Spleen (tissue), 11 donors: ENCODE data around the gene PPP2R2B. TPM values are rescaled to one million over a fixed set of nuclear protein-coding genes. Genes with fewer than 3 reads are reported as not detected.

Experiments
- DNase-seq: peaks from one replicate; pipeline ENCODE4 v3.0.0-alpha.2; 2020
- H3K27ac ChIP-seq, 8 donors: fragments of 200-600 bp; sonication (generic) in 7 of 8; 1 replicate in 4 of 8; 2 replicates in 4 of 8; pipeline versions ENCODE4 v1.5.0 to v1.8.0; 2016 to 2021; ENCODE audit warnings: inconsistent platforms in 4 of 8, mild to moderate bottlenecking in 4 of 8, moderate library complexity in 1 of 8
- H3K27me3 ChIP-seq, 7 donors: fragments of 200-600 bp; sonication (generic) in 6 of 7; replicated peaks in 1 of 7; 1 replicate in 4 of 7; 2 replicates in 3 of 7; pipeline versions ENCODE4 v1.5.0 to v1.8.0; 2016 to 2021; ENCODE audit warnings: inconsistent platforms in 3 of 7, mild to moderate bottlenecking in 1 of 7
- H3K36me3 ChIP-seq, 6 donors: fragments of 200-600 bp; sonication (generic) in 5 of 6; 1 replicate in 4 of 6; 2 replicates in 2 of 6; pipeline versions ENCODE4 v1.5.0 to v1.8.0; 2016 to 2021; ENCODE audit warnings: inconsistent platforms in 2 of 6
- H3K4me1 ChIP-seq, 6 donors: fragments of 200-600 bp; sonication (generic) in 5 of 6; 1 replicate in 3 of 6; 2 replicates in 3 of 6; pipeline versions ENCODE4 v1.5.0 to v1.8.0; 2016 to 2021; ENCODE audit warnings: inconsistent platforms in 3 of 6
- H3K4me3 ChIP-seq, 8 donors: fragments of 200-600 bp; sonication (generic) in 7 of 8; 1 replicate in 4 of 8; 2 replicates in 4 of 8; pipeline versions ENCODE4 v1.5.0 to v1.8.0; 2016 to 2021; ENCODE audit warnings: inconsistent platforms in 4 of 8, mild to moderate bottlenecking in 4 of 8, moderate library complexity in 2 of 8
- H3K9me3 ChIP-seq, 8 donors: fragments of 200-600 bp; sonication (generic) in 7 of 8; 1 replicate in 4 of 8; 2 replicates in 4 of 8; pipeline versions ENCODE4 v1.5.0 to v1.8.0; 2016 to 2021; ENCODE audit warnings: inconsistent platforms in 4 of 8
- POLR2A ChIP-seq, 3 donors: fragments of 450-650 bp; IDR thresholded peaks; one replicate each; pipeline ENCODE4 v1.5.1; 2017; ENCODE audit warnings: antibody characterized with exemption in 3 of 3, mild to moderate bottlenecking in 1 of 3
- POLR2AphosphoS5 ChIP-seq, 3 donors: sonication (generic); formaldehyde crosslinking; IDR thresholded peaks; one replicate each; pipeline ENCODE4 v1.5.1; 2017; ENCODE audit warnings: antibody characterized with exemption in 3 of 3
- WGBS, 5 donors: extraction: QIAGEN DNeasy Blood & Tissue Kit in 3 of 5; methylation state at CpG; one replicate each; pipeline versions ENCODE4 v1.1.5 to v1.1.7; 2013 to 2018; 5-methylcytosine and 5-hydroxymethylcytosine counted together
- intact Hi-C: fragments of 100-400 bp; cut with DNase I; formaldehyde crosslinking; loops from one replicate; pipeline ENCODE4 v1.15.0; 2023; ENCODE audit warnings: low total_unique reads
- polyA plus RNA-seq, 3 donors: library from polyadenylated mRNA; stranded (reverse); fragments of 200-250 nt; gene quantifications; one replicate each; pipeline ENCODE4 v1.2.1, GENCODE V29; 2013
- total RNA-seq, 7 donors: library from RNA; depleted of rRNA in 3 of 7; stranded (reverse); fragments of >200 nt in 3 of 7; fragmentation: NEBNext Ultra II Directional in 4 of 7; extraction: Animal tissue kit (Norgen Biotek cat#: 25700) in 4 of 7; gene quantifications; one replicate each; pipeline versions ENCODE4 v1.1.0 to v1.2.1, GENCODE V29; 2016 to 2021
- TF ChIP-seq, protein P1 (sequence below), 11 experiments: fragments of 200-600 bp in 7 of 11; fragments of 450-650 bp in 4 of 11; sonication (generic) in 4 of 11; IDR thresholded peaks in 8 of 11; conservative IDR thresholded peaks in 3 of 11; 1 replicate in 7 of 11; 2 replicates in 4 of 11; pipeline versions ENCODE4 v1.4.0 to v1.8.0; 2016 to 2021; ENCODE audit warnings: antibody characterized with exemption in 11 of 11, inconsistent platforms in 4 of 11, mild to moderate bottlenecking in 1 of 11
- donor health status: healthy with polysubstance abuse.
- donor health status: DM: no; HTN: no; CAD: no; lungs with moderate emphysema.
- donor health status: DM: no; HTN: no; CAD: no.
- donor health status: Bipolar disorder and iron deficiency.
- donor health status: healthy.
- donor health status: DM: no; HTN: no; CAD: no.
- donor health status: DM: yes; HTN: yes; CAD: no.

Gene PPP2R2B
- total and polyA plus RNA-seq, 10 donors: 0.17 to 9.3 (median 4.1) TPM

DNA sequence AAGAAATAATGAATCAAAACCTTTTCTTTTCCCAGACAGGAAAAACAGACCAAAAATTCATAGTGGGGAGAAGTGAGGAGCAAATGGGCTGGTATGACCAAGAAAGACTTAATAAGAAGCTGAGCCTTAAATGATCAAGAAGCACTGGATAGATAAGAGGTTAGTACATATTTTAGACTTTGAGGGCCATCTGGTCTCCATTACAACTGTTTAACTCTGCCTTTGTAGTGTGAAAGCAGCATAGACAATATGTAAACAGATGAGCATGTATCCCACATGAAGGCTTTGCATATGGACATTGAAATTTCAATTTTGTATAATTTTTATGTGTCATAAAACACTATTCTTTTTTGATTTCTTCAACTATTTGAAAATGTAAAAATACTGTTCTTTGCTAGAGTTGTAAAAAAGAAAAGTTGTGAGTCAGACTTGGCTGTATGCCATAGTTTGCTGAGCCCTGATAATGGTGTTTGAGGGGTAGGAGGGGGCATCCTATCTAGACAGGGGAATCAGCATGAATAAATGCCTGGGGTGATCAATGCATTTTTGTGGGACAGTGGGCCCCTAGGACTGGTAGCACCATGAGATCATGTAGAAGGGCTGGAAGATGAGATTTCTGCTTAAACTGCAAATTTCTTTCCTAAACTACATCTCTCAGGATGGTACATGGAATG is 270.8 kb downstream of the PPP2R2B start:
- Histone ChIP-seq H3K9me3 (peaks cover 0 to 3% (median 0%) of the 10 kb centered on the region in 8 donors), H3K36me3 (no peaks in the 10 kb centered on the region), H3K4me3 (no peak overlapping the region), H3K27me3 (no peaks in the 10 kb centered on the region), H3K4me1 (no peaks in the 10 kb centered on the region), H3K27ac (no peak overlapping the region)
- intact Hi-C loops: no loop called here
- no peak for TF ChIP-seq POLR2A (IDR thresholded peaks at IDR 0.05)
- TF ChIP-seq, protein P1, sequence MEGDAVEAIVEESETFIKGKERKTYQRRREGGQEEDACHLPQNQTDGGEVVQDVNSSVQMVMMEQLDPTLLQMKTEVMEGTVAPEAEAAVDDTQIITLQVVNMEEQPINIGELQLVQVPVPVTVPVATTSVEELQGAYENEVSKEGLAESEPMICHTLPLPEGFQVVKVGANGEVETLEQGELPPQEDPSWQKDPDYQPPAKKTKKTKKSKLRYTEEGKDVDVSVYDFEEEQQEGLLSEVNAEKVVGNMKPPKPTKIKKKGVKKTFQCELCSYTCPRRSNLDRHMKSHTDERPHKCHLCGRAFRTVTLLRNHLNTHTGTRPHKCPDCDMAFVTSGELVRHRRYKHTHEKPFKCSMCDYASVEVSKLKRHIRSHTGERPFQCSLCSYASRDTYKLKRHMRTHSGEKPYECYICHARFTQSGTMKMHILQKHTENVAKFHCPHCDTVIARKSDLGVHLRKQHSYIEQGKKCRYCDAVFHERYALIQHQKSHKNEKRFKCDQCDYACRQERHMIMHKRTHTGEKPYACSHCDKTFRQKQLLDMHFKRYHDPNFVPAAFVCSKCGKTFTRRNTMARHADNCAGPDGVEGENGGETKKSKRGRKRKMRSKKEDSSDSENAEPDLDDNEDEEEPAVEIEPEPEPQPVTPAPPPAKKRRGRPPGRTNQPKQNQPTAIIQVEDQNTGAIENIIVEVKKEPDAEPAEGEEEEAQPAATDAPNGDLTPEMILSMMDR (IDR thresholded peaks at IDR 0.05 in 8 of 11, conservative IDR thresholded peaks at IDR 0.05 in 3 of 11): no peak
- no peak for TF ChIP-seq POLR2AphosphoS5 (IDR thresholded peaks at IDR 0.05)
- DNase-seq: no peak

DNA sequence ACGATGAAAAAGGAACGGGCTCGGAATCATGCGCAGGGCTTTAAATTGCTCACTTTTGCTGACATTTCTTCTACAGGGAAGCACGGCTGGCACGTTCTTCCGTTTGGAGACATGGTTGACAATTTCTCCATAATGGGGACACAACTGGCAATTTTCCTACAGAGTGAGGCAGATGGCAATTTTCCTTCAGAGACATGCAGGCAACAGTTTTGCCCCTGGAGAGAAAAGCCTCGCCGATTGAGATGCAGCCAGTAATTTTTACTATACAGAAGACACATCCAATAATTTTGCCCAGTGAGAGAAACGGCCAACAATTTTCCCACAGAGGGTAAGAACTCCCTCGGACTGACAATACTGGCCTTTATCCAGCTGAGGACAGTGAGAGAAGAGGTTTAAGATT is 271.7 kb downstream of the PPP2R2B start:
- no peaks in the 10 kb centered on the region for H3K4me1 ChIP-seq
- 90 to 95% (median 92%) methylated on average over 11 of the region's 11 CpGs for whole genome bisulfite sequencing, 5 donors
- no peaks in the 10 kb centered on the region for H3K27me3 ChIP-seq
- H3K4me3 ChIP-seq: no peak overlapping the region
- intact Hi-C loops: no loop called here
- peaks cover 0 to 3% (median 0%) of the 10 kb centered on the region in 8 donors for H3K9me3 ChIP-seq
- no peak overlapping the region for H3K27ac ChIP-seq
- no peaks in the 10 kb centered on the region for H3K36me3 ChIP-seq
- TF ChIP-seq POLR2AphosphoS5 (IDR thresholded peaks at IDR 0.05): no peak
- TF ChIP-seq, protein P1 (IDR thresholded peaks at IDR 0.05 in 8 of 11, conservative IDR thresholded peaks at IDR 0.05 in 3 of 11): no peak
- no peak for TF ChIP-seq POLR2A (IDR thresholded peaks at IDR 0.05)
- DNase-seq: no peak

DNA sequence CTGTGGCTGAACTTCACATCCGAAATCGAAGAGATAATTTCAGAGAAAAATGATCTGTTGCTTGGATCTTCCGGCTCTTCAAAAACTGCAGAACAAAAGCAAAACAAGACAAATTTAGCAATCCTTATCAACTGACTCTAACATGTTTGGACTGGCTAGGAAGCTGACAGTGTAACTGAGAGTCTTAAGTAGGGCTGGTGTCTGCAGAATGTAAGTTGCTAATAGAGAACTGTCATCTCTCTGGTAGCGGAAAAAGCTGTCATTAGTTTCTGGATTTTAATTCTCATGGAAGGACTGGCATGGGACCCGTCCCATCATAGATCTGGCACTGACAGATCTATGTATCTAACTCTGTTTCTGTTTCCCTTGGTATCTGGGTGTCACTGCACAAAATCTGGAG is 278.2 kb downstream of the PPP2R2B start:
- H3K9me3 ChIP-seq: no peaks in the 10 kb centered on the region
- H3K27me3 ChIP-seq: no peaks in the 10 kb centered on the region
- DNase-seq: no peak
- H3K4me1 ChIP-seq: no peaks in the 10 kb centered on the region
- TF ChIP-seq POLR2AphosphoS5 (IDR thresholded peaks at IDR 0.05): no peak
- TF ChIP-seq POLR2A (IDR thresholded peaks at IDR 0.05): no peak
- TF ChIP-seq, protein P1 (IDR thresholded peaks at IDR 0.05 in 8 of 11, conservative IDR thresholded peaks at IDR 0.05 in 3 of 11): no peak
- peaks cover 0 to 5% (median 0%) of the 10 kb centered on the region in 6 donors for H3K36me3 ChIP-seq
- WGBS, 5 donors: 81 to 91% (median 90%) methylated on average over 5 of the region's 5 CpGs
- H3K4me3 ChIP-seq: no peak overlapping the region
- H3K27ac ChIP-seq: no peak overlapping the region
- intact Hi-C loops: no loop called here

DNA sequence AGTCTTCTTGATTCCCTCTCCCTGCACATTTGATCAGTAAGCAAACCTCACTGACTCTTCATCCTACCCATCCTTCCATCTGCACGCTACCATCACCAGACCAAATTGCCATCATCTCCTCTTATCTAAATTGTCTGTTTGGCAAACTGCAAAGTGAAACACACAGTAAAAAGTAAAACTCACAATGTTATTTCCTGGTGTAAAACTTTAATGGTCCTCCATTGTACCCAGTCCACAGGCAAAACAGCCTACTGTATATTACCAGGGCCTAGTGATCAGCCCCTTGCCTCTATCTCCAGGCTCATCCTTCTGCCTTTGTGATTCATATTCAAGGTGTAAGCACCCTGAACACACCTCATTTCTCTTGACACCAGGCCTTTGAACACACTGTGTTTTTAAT is 279.3 kb downstream of the PPP2R2B start:
- Histone ChIP-seq H3K27me3 (no peaks in the 10 kb centered on the region), H3K9me3 (no peaks in the 10 kb centered on the region), H3K36me3 (peaks cover 0 to 5% (median 0%) of the 10 kb centered on the region in 6 donors), H3K27ac (no peak overlapping the region), H3K4me3 (no peak overlapping the region), H3K4me1 (no peaks in the 10 kb centered on the region)
- 84 to 92% (median 89%) methylated on average over 1 of the region's 1 CpG for WGBS, 5 donors
- intact Hi-C loops: no loop called here
- TF ChIP-seq, protein P1 (IDR thresholded peaks at IDR 0.05 in 8 of 11, conservative IDR thresholded peaks at IDR 0.05 in 3 of 11): no peak
- TF ChIP-seq POLR2AphosphoS5 (IDR thresholded peaks at IDR 0.05) (no peak), POLR2A (IDR thresholded peaks at IDR 0.05) (no peak)
- no peak for DNase-seq
